Measurements from ENCODE around the gene USP54. TPM values are rescaled to one million over a fixed set of nuclear protein-coding genes. Genes with fewer than 3 reads are reported as not detected.

Gene USP54
- total RNA-seq, 1 experiment from 2014 or later, result 15.0 TPM

Other genes starting within 250 kb of the USP54 start
- gene CFAP70, start 232.5 kb downstream of the USP54 start, total RNA-seq (2014; rRNA removed; shearing (Covaris generic); ENCODE audit: low replicate concordance), result 0.78 and 3.4 TPM in 2 replicates
- gene ANXA7, start 177.3 kb downstream of the USP54 start, total RNA-seq (2014; rRNA removed; shearing (Covaris generic); ENCODE audit: low replicate concordance), result 84.4 and 96.7 TPM in 2 replicates
- gene MSS51, start 157.8 kb downstream of the USP54 start, total RNA-seq (2014; rRNA removed; shearing (Covaris generic); ENCODE audit: low replicate concordance), result 0.41 TPM in 1 of 2 replicates, not detected in the other
- gene PPP3CB, start 95.3 kb downstream of the USP54 start, total RNA-seq (2014; rRNA removed; shearing (Covaris generic); ENCODE audit: low replicate concordance), result 1.5 and 2.6 TPM in 2 replicates
- not detected in 2 replicates for gene MYOZ1, start 50.1 kb upstream of the USP54 start, total RNA-seq (2014; rRNA removed; shearing (Covaris generic); ENCODE audit: low replicate concordance)
- not detected in 2 replicates for gene SYNPO2L, start 64.7 kb upstream of the USP54 start, total RNA-seq (2014; rRNA removed; shearing (Covaris generic); ENCODE audit: low replicate concordance)
- gene AGAP5, start 106.8 kb upstream of the USP54 start, total RNA-seq (2014; rRNA removed; shearing (Covaris generic); ENCODE audit: low replicate concordance), result 3.5 TPM in 1 of 2 replicates, not detected in the other
- gene SEC24C, start 153.0 kb upstream of the USP54 start, total RNA-seq (2014; rRNA removed; shearing (Covaris generic); ENCODE audit: low replicate concordance), result 81.1 and 96.9 TPM in 2 replicates
- gene CHCHD1, start 190.7 kb upstream of the USP54 start, total RNA-seq (2014; rRNA removed; shearing (Covaris generic); ENCODE audit: low replicate concordance), result 54.0 and 109 TPM in 2 replicates
- 22.8 and 52.3 TPM in 2 replicates for gene ZSWIM8, start 194.3 kb upstream of the USP54 start, total RNA-seq (2014; rRNA removed; shearing (Covaris generic); ENCODE audit: low replicate concordance)
- 1.2 and 26.2 TPM in 2 replicates for gene NDST2, start 220.3 kb upstream of the USP54 start, total RNA-seq (2014; rRNA removed; shearing (Covaris generic); ENCODE audit: low replicate concordance)